RWPE1 (cell line): Measurements from ENCODE around the gene ZSCAN26.

Experiments
- CTCF ChIA-PET: fragments of 350-600 bp; sonication (Branson Sonifier 250); formaldehyde crosslinking; extraction: SDS; loops from one replicate; lab custom pipeline; 2021; lab: Yijun Ruan, JAX
- POLR2A ChIA-PET: fragments of 400-600 bp; formaldehyde crosslinking; extraction: SDS; loops from one replicate; lab custom pipeline; 2020; ENCODE audit warnings: antibody characterized with exemption; ENCODE audit not compliant: low non-redundant PET; lab: Yijun Ruan, JAX
- DNase-seq: peaks from one replicate; pipeline ENCODE4 v3.0.0; 2012; ENCODE audit warnings: low spot score
- H3K27ac ChIP-seq: fragments of 450-650 bp; 2 replicates; pipeline ENCODE4 v1.5.1; 2017
- CTCF ChIP-seq: fragments of 450-650 bp; conservative IDR thresholded peaks from 2 replicates; pipeline ENCODE4 v1.5.1; 2017; ENCODE audit warnings: low read depth, mild to moderate bottlenecking

The ZSCAN26 gene

GRCh38 chr6:28243946-28244345 lies 23.0 kb upstream of the ZSCAN26 start:
- POLR2A ChIA-PET: no interaction called here
- CTCF ChIA-PET: no interaction called here

GRCh38 chr6:28245206-28245941 lies 21.6 kb upstream of the ZSCAN26 start:
- no peak for TF ChIP-seq CTCF
- CTCF ChIA-PET: interaction anchor here (0.6 kb wide), 1 partner anchor 34 kb away, joined by 3 read pairs; no protein-coding TSS in a partner anchor
- no peak overlapping the region for H3K27ac ChIP-seq
- DNase-seq: no peak
- POLR2A ChIA-PET: no interaction called here

More at GRCh38 chr6:28243946-28244345, 23.0 kb upstream of the ZSCAN26 start:
- TF ChIP-seq CTCF: no peak
- H3K27ac ChIP-seq: no peak overlapping the region
- DNase-seq: no peak

- TF ChIP-seq CTCF: no peak
- H3K27ac ChIP-seq: no peak overlapping the region
- ChIA-PET POLR2A (no interaction called here), CTCF (interaction anchor here (0.7 kb wide), 1 partner anchor 15 kb away, joined by 3 read pairs; no protein-coding TSS in a partner anchor)
- DNase-seq: no peak
These were observed 18.0 kb upstream of the ZSCAN26 start for GRCh38 chr6:28248916-28249315.

GRCh38 chr6:28250747-28251146 lies 16.2 kb upstream of the ZSCAN26 start:
- ChIA-PET POLR2A (no interaction called here), CTCF (interaction anchor here (0.6 kb wide), 2 partner anchors 9 to 1763 kb away, joined by 3 to 4 read pairs; no protein-coding TSS in a partner anchor)
- no peak for TF ChIP-seq CTCF
- H3K27ac ChIP-seq: no peak overlapping the region
- no peak for DNase-seq

- no peak for TF ChIP-seq CTCF
- no peak for DNase-seq
- ChIA-PET POLR2A (interaction anchor here (1.1 kb wide), 1 partner anchor 15 kb away, joined by 4 read pairs; the partner anchor contains the start of gene ZSCAN26), CTCF (no interaction called here)
- H3K27ac ChIP-seq: peak overlapping the region; percentile 63
These were observed 15.3 kb upstream of the ZSCAN26 start for GRCh38 chr6:28251661-28252008.

- H3K27ac ChIP-seq: peak within 1 kb of the TSS; percentile 63
- POLR2A ChIA-PET: interaction anchor here (0.7 to 1.1 kb wide), 2 partner anchors 15 to 128 kb away, joined by 4 to 5 read pairs; partner anchors contain the start of genes ZSCAN16 and ZSCAN26
- peak; percentile 84 for DNase-seq
- CTCF ChIA-PET: no interaction called here
- no peak for TF ChIP-seq CTCF
These were observed 14.7 kb upstream of the ZSCAN26 start, which contains the start of gene ZKSCAN4 for GRCh38 chr6:28252009-28252975. ZKSCAN4 (minus strand) TSS chr6:28252269; CDS start chr6:28251980, 289 bp downstream.
